HEK293 (cell line): ENCODE data around the gene IL1A.

Source experiments
- CTCF ChIA-PET: fragments of 350-600 bp; formaldehyde crosslinking; extraction: SDS; loops from one replicate; lab custom pipeline; 2021; ENCODE audit warnings: antibody characterized with exemption; lab: Yijun Ruan, JAX
- POLR2A ChIA-PET: fragments of 300-600 bp; formaldehyde crosslinking; extraction: SDS; loops from one replicate; lab custom pipeline; 2020; ENCODE audit warnings: antibody characterized with exemption, inconsistent platforms; lab: Yijun Ruan, JAX
- H3K27ac ChIP-seq: fragments of 200-500 bp; sonication (Bioruptor generic); 2 replicates; pipeline ENCODE4 v1.5.1; 2014; ENCODE audit warnings: low read depth, low read length, control low read depth, inconsistent platforms; ENCODE audit errors: extremely low read depth
- H3K36me3 ChIP-seq, 2 experiments: fragments of 200-500 bp in 1 of 2; sonication (Bioruptor generic) in 1 of 2; 1 replicate in 1 of 2; 2 replicates in 1 of 2; pipeline ENCODE4 v1.5.1; 2014 to 2017; ENCODE audit warnings: inconsistent platforms in 2 of 2, low read length in 2 of 2; ENCODE audit not compliant: control insufficient read depth in 2 of 2, insufficient read depth in 1 of 2
- H3K4me1 ChIP-seq: fragments of 200-500 bp; sonication (Bioruptor generic); 2 replicates; pipeline ENCODE4 v1.5.1; 2014; ENCODE audit warnings: mild to moderate bottlenecking, low read length, inconsistent platforms; ENCODE audit not compliant: control insufficient read depth, insufficient read depth
- H3K4me3 ChIP-seq: 2 replicates; pipeline ENCODE4 v1.5.1; 2011; ENCODE audit warnings: low read depth, mild to moderate bottlenecking, control low read depth, low read length, moderate library complexity
- H3K9me3 ChIP-seq: fragments of 200-500 bp; sonication (Bioruptor generic); 2 replicates; pipeline ENCODE4 v1.5.1; 2014; ENCODE audit warnings: low read depth, low read length, inconsistent platforms; ENCODE audit not compliant: control insufficient read depth, insufficient read depth
- HOXD13 ChIP-seq: sonication (generic); formaldehyde crosslinking; IDR thresholded peaks from 2 replicates; pipeline ENCODE4 v1.8.0; 2022; ENCODE audit warnings: missing genetic modification reagents, borderline replicate concordance
- SP7 ChIP-seq: fragments of 450-650 bp; formaldehyde crosslinking; IDR thresholded peaks from 2 replicates; pipeline ENCODE4 v1.5.1; 2016; ENCODE audit warnings: missing biosample characterization, missing genetic modification characterization
- ZBTB1 ChIP-seq: fragments of 450-650 bp; formaldehyde crosslinking; IDR thresholded peaks from 2 replicates; pipeline ENCODE4 v1.5.1; 2016; ENCODE audit warnings: missing biosample characterization, missing genetic modification characterization
- ZNF112 ChIP-seq: fragments of 450-650 bp; formaldehyde crosslinking; IDR thresholded peaks from 2 replicates; pipeline ENCODE4 v1.5.0; 2017; ENCODE audit warnings: missing biosample characterization, missing genetic modification characterization
- ZNF138 ChIP-seq: fragments of 450-650 bp; formaldehyde crosslinking; IDR thresholded peaks from 2 replicates; pipeline ENCODE4 v1.5.1; 2016; ENCODE audit warnings: missing biosample characterization, missing genetic modification characterization, borderline replicate concordance
- ZNF140 ChIP-seq: fragments of 450-650 bp; formaldehyde crosslinking; IDR thresholded peaks from 2 replicates; pipeline ENCODE4 v1.5.1; 2016; ENCODE audit warnings: missing biosample characterization, missing genetic modification characterization
- ZNF146 ChIP-seq: fragments of 450-650 bp; formaldehyde crosslinking; IDR thresholded peaks from 2 replicates; pipeline ENCODE4 v1.5.1; 2016; ENCODE audit warnings: missing biosample characterization, missing genetic modification characterization
- ZNF16 ChIP-seq: fragments of 450-650 bp; formaldehyde crosslinking; IDR thresholded peaks from 2 replicates; pipeline ENCODE4 v1.5.1; 2016; ENCODE audit warnings: low read depth, missing biosample characterization, missing genetic modification characterization
- ZNF169 ChIP-seq: fragments of 450-650 bp; formaldehyde crosslinking; IDR thresholded peaks from 2 replicates; pipeline ENCODE4 v1.5.1; 2016; ENCODE audit warnings: missing biosample characterization, missing genetic modification characterization
- ZNF211 ChIP-seq: fragments of 450-650 bp; formaldehyde crosslinking; IDR thresholded peaks from 2 replicates; pipeline ENCODE4 v1.5.1; 2016; ENCODE audit warnings: low read depth, missing biosample characterization, missing genetic modification characterization
- ZNF335 ChIP-seq: fragments of 450-650 bp; formaldehyde crosslinking; conservative IDR thresholded peaks from 2 replicates; pipeline ENCODE4 v1.5.1; 2016; ENCODE audit warnings: missing biosample characterization, missing genetic modification characterization
- ZNF391 ChIP-seq: fragments of 450-650 bp; formaldehyde crosslinking; IDR thresholded peaks from 2 replicates; pipeline ENCODE4 v1.5.1; 2016; ENCODE audit warnings: low read depth, missing biosample characterization, missing genetic modification characterization, borderline replicate concordance
- ZNF416 ChIP-seq: fragments of 450-650 bp; formaldehyde crosslinking; IDR thresholded peaks from 2 replicates; pipeline ENCODE4 v1.5.1; 2016; ENCODE audit warnings: missing biosample characterization, missing genetic modification characterization
- ZNF433 ChIP-seq: fragments of 450-650 bp; formaldehyde crosslinking; IDR thresholded peaks from 2 replicates; pipeline ENCODE4 v1.5.1; 2016; ENCODE audit warnings: missing biosample characterization, missing genetic modification characterization, low read depth
- ZNF658 ChIP-seq: fragments of 450-650 bp; formaldehyde crosslinking; IDR thresholded peaks from 2 replicates; pipeline ENCODE4; 2016; ENCODE audit warnings: missing biosample characterization, missing genetic modification characterization
- ZNF701 ChIP-seq: fragments of 450-650 bp; formaldehyde crosslinking; IDR thresholded peaks from 2 replicates; pipeline ENCODE4 v1.5.1; 2016; ENCODE audit warnings: missing biosample characterization, missing genetic modification characterization
- ZNF830 ChIP-seq: fragments of 450-650 bp; IDR thresholded peaks from 2 replicates; pipeline ENCODE4 v1.5.0; 2018; ENCODE audit warnings: missing biosample characterization, missing genetic modification characterization, low read depth, mild to moderate bottlenecking, moderate library complexity
- ZSCAN23 ChIP-seq: fragments of 450-650 bp; formaldehyde crosslinking; IDR thresholded peaks from 2 replicates; pipeline ENCODE4 v1.5.1; 2016; ENCODE audit warnings: missing biosample characterization, missing genetic modification characterization
- ZSCAN30 ChIP-seq: fragments of 450-650 bp; IDR thresholded peaks from 2 replicates; pipeline ENCODE4 v1.5.1; 2018; ENCODE audit warnings: missing biosample characterization, mild to moderate bottlenecking, missing genetic modification characterization, moderate library complexity
- TF ChIP-seq, protein P1 (sequence below): fragments of 450-650 bp; formaldehyde crosslinking; conservative IDR thresholded peaks from 2 replicates; pipeline ENCODE4 v1.5.1; 2016; ENCODE audit warnings: low read depth, missing biosample characterization, missing genetic modification characterization
- TF ChIP-seq, protein P2 (sequence below): fragments of 450-650 bp; formaldehyde crosslinking; IDR thresholded peaks from 2 replicates; pipeline ENCODE4 v1.5.1; 2017; ENCODE audit warnings: missing biosample characterization, mild to moderate bottlenecking, missing genetic modification characterization, moderate library complexity
- TF ChIP-seq, protein P3 (sequence below): fragments of 450-650 bp; formaldehyde crosslinking; IDR thresholded peaks from 2 replicates; pipeline ENCODE4 v1.5.1; 2016; ENCODE audit warnings: missing biosample characterization, missing genetic modification characterization
- TF ChIP-seq, protein P4 (sequence below): fragments of 450-650 bp; formaldehyde crosslinking; IDR thresholded peaks from 2 replicates; pipeline ENCODE4 v1.5.1; 2016; ENCODE audit warnings: missing biosample characterization, missing genetic modification characterization, low read depth
- TF ChIP-seq, protein P5 (sequence below): fragments of 450-650 bp; formaldehyde crosslinking; IDR thresholded peaks from 2 replicates; pipeline ENCODE4 v1.5.1; 2016; ENCODE audit warnings: missing biosample characterization, missing genetic modification characterization

IL1A gene

DNA sequence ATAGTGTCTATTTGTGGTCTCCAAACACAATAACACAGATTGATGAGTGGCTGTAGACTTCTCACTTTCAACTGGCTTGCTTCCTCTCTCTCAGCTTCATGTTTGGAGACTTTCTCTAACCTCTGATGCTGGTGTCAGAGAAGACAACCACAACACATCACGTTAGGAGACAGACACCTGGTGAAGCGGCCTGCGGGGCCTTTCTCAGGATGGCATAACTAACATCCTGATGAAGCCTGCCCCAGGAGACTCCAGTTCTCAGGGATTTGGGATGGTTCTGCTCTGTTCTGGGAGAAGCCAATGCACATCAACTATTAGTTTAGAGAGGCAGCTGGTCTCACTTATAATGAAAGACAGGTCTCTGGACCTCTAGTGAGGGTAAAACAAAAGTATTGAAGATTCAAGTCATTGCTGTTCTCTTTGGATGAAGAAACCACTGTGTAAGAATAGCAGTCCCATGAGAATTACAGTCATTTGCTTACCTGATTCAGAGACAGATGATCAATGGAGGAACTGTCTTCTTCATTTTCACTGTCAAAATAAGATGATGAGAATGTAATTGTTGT is 2.0 kb downstream of the IL1A start:
- no peak for TF ChIP-seq ZNF140 (tag by site-specific recombination)
- TF ChIP-seq, protein P1, sequence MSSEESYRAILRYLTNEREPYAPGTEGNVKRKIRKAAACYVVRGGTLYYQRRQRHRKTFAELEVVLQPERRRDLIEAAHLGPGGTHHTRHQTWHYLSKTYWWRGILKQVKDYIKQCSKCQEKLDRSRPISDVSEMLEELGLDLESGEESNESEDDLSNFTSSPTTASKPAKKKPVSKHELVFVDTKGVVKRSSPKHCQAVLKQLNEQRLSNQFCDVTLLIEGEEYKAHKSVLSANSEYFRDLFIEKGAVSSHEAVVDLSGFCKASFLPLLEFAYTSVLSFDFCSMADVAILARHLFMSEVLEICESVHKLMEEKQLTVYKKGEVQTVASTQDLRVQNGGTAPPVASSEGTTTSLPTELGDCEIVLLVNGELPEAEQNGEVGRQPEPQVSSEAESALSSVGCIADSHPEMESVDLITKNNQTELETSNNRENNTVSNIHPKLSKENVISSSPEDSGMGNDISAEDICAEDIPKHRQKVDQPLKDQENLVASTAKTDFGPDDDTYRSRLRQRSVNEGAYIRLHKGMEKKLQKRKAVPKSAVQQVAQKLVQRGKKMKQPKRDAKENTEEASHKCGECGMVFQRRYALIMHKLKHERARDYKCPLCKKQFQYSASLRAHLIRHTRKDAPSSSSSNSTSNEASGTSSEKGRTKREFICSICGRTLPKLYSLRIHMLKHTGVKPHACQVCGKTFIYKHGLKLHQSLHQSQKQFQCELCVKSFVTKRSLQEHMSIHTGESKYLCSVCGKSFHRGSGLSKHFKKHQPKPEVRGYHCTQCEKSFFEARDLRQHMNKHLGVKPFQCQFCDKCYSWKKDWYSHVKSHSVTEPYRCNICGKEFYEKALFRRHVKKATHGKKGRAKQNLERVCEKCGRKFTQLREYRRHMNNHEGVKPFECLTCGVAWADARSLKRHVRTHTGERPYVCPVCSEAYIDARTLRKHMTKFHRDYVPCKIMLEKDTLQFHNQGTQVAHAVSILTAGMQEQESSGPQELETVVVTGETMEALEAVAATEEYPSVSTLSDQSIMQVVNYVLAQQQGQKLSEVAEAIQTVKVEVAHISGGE (tag by site-specific recombination) = no peak
- TF ChIP-seq ZNF146 = no peak
- no peak for TF ChIP-seq ZNF830 (tag by site-specific recombination)
- TF ChIP-seq, protein P2, sequence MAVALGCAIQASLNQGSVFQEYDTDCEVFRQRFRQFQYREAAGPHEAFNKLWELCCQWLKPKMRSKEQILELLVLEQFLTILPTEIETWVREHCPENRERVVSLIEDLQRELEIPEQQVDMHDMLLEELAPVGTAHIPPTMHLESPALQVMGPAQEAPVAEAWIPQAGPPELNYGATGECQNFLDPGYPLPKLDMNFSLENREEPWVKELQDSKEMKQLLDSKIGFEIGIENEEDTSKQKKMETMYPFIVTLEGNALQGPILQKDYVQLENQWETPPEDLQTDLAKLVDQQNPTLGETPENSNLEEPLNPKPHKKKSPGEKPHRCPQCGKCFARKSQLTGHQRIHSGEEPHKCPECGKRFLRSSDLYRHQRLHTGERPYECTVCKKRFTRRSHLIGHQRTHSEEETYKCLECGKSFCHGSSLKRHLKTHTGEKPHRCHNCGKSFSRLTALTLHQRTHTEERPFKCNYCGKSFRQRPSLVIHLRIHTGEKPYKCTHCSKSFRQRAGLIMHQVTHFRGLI (tag by site-specific recombination) = no peak
- TF ChIP-seq, protein P3, sequence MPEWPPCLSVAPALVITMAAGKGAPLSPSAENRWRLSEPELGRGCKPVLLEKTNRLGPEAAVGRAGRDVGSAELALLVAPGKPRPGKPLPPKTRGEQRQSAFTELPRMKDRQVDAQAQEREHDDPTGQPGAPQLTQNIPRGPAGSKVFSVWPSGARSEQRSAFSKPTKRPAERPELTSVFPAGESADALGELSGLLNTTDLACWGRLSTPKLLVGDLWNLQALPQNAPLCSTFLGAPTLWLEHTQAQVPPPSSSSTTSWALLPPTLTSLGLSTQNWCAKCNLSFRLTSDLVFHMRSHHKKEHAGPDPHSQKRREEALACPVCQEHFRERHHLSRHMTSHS (tag by site-specific recombination) = no peak
- TF ChIP-seq ZNF658 (tag by site-specific recombination) = no peak
- TF ChIP-seq ZNF112 (tag by site-specific recombination) = no peak
- no peak for TF ChIP-seq ZSCAN30
- TF ChIP-seq ZNF335 = no peak
- TF ChIP-seq HOXD13 (CRISPR knock-in tag) = no peak
- no peak for TF ChIP-seq ZNF211
- TF ChIP-seq ZNF433 (tag by site-specific recombination) = no peak
- TF ChIP-seq ZNF416 = no peak
- Histone ChIP-seq H3K27ac (no peak overlapping the region), H3K4me1 (no peaks in the 10 kb centered on the region), H3K9me3 (no peaks in the 10 kb centered on the region), H3K4me3 (no peak overlapping the region), H3K36me3 (no peaks in the 10 kb centered on the region)
- POLR2A ChIA-PET = interaction anchor here (0.6 kb wide), 1 partner anchor 28 kb away, joined by 4 read pairs; no protein-coding TSS in a partner anchor
- CTCF ChIA-PET = interaction anchor here (0.7 to 0.8 kb wide), 2 partner anchors 9 to 69 kb away, joined by 3 read pairs; no protein-coding TSS in a partner anchor

DNA sequence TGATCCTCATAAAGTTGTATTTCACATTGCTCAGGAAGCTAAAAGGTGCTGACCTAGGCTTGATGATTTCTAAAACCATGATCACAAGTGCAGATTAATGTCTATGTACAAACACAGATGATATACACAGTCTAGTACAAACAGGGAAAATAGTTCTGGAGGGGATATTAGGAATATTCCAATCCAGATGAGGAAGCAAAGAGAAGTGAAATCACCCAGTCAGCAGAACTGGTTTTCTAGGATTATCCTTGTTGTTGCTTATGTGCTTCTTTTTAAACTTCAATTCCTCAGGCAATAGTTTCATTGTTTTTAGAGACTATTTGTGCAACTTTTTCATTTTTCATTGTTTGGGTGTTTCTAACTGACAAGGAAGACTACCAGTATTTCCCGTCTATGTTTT is 4.7 kb downstream of the IL1A start:
- Histone ChIP-seq H3K4me1 (no peaks in the 10 kb centered on the region), H3K9me3 (no peaks in the 10 kb centered on the region), H3K27ac (no peak overlapping the region), H3K36me3 (no peaks in the 10 kb centered on the region), H3K4me3 (no peak overlapping the region)
- ChIA-PET POLR2A (no interaction called here), CTCF (interaction anchor here (1.5 kb wide), 1 partner anchor 105 kb away, joined by 5 read pairs; no protein-coding TSS in a partner anchor)
- TF ChIP-seq, protein P4, sequence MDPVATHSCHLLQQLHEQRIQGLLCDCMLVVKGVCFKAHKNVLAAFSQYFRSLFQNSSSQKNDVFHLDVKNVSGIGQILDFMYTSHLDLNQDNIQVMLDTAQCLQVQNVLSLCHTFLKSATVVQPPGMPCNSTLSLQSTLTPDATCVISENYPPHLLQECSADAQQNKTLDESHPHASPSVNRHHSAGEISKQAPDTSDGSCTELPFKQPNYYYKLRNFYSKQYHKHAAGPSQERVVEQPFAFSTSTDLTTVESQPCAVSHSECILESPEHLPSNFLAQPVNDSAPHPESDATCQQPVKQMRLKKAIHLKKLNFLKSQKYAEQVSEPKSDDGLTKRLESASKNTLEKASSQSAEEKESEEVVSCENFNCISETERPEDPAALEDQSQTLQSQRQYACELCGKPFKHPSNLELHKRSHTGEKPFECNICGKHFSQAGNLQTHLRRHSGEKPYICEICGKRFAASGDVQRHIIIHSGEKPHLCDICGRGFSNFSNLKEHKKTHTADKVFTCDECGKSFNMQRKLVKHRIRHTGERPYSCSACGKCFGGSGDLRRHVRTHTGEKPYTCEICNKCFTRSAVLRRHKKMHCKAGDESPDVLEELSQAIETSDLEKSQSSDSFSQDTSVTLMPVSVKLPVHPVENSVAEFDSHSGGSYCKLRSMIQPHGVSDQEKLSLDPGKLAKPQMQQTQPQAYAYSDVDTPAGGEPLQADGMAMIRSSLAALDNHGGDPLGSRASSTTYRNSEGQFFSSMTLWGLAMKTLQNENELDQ (tag by site-specific recombination) = no peak
- TF ChIP-seq ZNF16 (no peak), ZSCAN30 (no peak), ZNF112 (tag by site-specific recombination) (no peak), ZNF391 (tag by site-specific recombination) (no peak), ZNF169 (no peak), ZNF701 (tag by site-specific recombination) (no peak), ZNF138 (no peak), SP7 (no peak), ZSCAN23 (tag by site-specific recombination) (no peak), ZBTB1 (tag by site-specific recombination) (no peak)
- TF ChIP-seq, protein P5, sequence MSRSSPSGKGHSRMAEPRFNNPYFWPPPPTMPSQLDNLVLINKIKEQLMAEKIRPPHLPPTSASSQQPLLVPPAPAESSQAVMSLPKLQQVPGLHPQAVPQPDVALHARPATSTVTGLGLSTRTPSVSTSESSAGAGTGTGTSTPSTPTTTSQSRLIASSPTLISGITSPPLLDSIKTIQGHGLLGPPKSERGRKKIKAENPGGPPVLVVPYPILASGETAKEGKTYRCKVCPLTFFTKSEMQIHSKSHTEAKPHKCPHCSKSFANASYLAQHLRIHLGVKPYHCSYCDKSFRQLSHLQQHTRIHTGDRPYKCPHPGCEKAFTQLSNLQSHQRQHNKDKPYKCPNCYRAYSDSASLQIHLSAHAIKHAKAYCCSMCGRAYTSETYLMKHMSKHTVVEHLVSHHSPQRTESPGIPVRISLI (tag by site-specific recombination) = no peak
